Fibroblast of upper back skin (primary cell): ENCODE measurements around the gene RANBP1.

Experiments used
- DNase-seq: peaks from one replicate; pipeline ENCODE4 v3.0.0-alpha.2; 2013

Gene RANBP1

DNA sequence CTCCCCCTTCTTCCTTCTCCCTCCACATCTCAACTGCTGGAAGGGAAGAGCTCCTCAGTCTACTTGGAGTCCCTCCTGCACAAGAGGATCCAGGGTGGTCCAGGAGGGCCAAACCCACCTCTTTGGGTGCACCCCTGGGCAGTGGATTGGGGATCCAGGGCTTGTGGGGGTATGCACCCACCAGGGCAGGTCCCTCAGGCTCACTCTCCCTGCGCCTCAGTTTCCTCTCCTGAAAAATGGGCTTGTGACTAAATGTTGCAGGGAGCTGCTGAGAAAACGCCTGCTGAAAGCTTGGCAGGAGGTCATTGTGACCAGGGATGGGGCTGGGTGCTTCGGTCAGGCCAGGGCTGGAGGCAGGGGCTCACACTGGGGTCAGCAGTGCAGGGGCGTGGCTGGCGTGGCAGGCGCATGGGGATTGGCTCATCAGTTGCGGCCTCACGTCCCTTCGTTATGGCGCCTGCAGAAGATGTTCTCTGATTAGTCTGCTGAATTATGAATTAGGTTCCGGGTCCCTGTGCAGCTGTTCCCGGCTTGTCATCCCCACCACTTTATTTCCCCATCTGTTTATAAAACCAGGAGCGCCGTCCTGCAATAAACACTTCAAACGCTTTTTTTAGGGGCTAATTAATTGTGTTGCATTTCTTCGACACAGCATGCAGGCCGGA lies 60.6 kb downstream of the RANBP1 start:
- no peak for DNase-seq
